ENCODE results near the gene FBXW8. TPM values are rescaled to one million over a fixed set of nuclear protein-coding genes. Genes with fewer than 3 reads are reported as not detected.

FBXW8 gene
- total RNA-seq, 3 donors from 2014 or later (not counting 1 experiment from before 2014, with no cell fraction given) = 11.5 to 16.0 (median 13.5) TPM

DNA sequence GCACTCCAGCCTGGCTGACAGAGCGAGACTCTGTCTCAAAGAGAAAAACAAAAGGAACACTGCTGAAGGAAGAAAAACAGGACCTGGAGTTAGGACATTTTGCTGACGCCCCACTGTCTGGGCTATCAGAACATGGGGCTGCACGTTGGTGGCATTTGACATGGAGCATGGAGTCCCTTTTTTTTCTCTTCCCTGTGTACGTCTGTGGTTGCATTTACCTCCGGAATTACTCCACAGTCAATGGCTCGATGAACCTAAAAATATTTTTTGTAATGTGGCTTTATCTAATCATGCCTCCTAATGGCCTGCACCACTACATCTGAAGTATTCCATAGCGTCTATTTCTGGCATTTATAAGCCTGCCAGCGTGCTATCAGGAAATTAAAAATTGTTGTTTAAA lies 157.7 kb downstream of the FBXW8 start:
- DNase-seq (no peak), ATAC-seq (no peak)
- Histone ChIP-seq H3K9me3 (ENCODE audit: control insufficient read depth, insufficient read depth, low read length) (no peaks in the 10 kb centered on the region), H3K27me3 (ENCODE audit: control insufficient read depth, insufficient read depth, low read length) (no peaks in the 10 kb centered on the region), H3K4me3 (ENCODE audit: low read length) (no peak overlapping the region), H3K4me1 (ENCODE audit: control insufficient read depth, insufficient read depth, low read length) (peaks cover 82% of the 10 kb centered on the region), H3K27ac (ENCODE audit: low read length) (no peak overlapping the region), H3K36me3 (ENCODE audit: control insufficient read depth, insufficient read depth, low read length) (no peaks in the 10 kb centered on the region)
- no peak overlapping the region for H3K4me3 Mint-ChIP-seq
- no peaks in the 10 kb centered on the region for H3K27me3 Mint-ChIP-seq (ENCODE audit: low read depth in 2 of 2)
- peaks cover 55 to 72% of the 10 kb centered on the region in 2 donors for H3K4me1 Mint-ChIP-seq
- WGBS (ENCODE audit: insufficient coverage) = 92% methylated on average over 8 of the region's 8 CpGs
- no peak overlapping the region for H3K27ac Mint-ChIP-seq
- intact Hi-C loops (cut with micrococcal nuclease) = no loop called here
- no peaks in the 10 kb centered on the region for H3K36me3 Mint-ChIP-seq
- H3K9me3 Mint-ChIP-seq = no peaks in the 10 kb centered on the region
- TF ChIP-seq, protein P1, sequence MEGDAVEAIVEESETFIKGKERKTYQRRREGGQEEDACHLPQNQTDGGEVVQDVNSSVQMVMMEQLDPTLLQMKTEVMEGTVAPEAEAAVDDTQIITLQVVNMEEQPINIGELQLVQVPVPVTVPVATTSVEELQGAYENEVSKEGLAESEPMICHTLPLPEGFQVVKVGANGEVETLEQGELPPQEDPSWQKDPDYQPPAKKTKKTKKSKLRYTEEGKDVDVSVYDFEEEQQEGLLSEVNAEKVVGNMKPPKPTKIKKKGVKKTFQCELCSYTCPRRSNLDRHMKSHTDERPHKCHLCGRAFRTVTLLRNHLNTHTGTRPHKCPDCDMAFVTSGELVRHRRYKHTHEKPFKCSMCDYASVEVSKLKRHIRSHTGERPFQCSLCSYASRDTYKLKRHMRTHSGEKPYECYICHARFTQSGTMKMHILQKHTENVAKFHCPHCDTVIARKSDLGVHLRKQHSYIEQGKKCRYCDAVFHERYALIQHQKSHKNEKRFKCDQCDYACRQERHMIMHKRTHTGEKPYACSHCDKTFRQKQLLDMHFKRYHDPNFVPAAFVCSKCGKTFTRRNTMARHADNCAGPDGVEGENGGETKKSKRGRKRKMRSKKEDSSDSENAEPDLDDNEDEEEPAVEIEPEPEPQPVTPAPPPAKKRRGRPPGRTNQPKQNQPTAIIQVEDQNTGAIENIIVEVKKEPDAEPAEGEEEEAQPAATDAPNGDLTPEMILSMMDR (IDR thresholded peaks at IDR 0.05) = no peak

DNA sequence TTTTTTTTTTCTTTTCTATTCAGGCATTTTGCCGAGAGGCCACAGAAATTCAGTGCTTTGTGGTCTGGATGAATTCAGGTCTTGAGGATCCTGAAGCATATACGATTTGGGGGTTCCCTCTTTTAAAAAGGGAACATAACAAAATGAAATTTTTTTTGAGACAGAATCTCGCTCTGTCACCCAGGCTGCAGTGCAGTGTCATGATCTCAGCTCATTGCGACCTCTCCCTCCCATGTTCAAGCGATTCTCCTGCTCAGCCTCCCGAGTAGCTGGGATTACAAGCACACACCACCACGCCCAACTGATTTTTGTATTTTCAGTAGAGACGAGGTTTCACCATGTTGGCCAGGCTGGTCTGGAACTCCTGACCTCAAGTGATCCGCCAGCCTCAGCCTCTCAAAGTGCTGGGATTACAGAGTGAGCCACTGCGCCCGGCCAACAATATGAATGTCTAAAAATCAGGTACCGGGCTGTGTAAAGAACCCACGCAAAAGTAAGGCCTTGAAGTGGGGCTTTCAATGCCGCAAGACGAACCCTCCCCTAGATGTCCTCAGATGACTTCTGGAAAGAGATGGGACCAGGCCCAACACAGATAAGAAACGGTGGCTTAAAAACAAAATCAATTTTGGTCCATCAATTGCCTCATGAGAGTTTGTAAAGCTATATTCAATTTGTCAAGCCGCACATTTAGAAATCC lies 158.5 kb downstream of the FBXW8 start:
- Histone ChIP-seq H3K27ac (ENCODE audit: low read length) (no peak overlapping the region), H3K27me3 (ENCODE audit: control insufficient read depth, insufficient read depth, low read length) (no peaks in the 10 kb centered on the region), H3K4me3 (ENCODE audit: low read length) (no peak overlapping the region), H3K4me1 (ENCODE audit: control insufficient read depth, insufficient read depth, low read length) (peaks cover 74% of the 10 kb centered on the region), H3K9me3 (ENCODE audit: control insufficient read depth, insufficient read depth, low read length) (no peaks in the 10 kb centered on the region), H3K36me3 (ENCODE audit: control insufficient read depth, insufficient read depth, low read length) (no peaks in the 10 kb centered on the region)
- Mint-ChIP-seq H3K27me3 (ENCODE audit: low read depth in 2 of 2) (no peaks in the 10 kb centered on the region), H3K4me1 (peaks cover 47 to 64% of the 10 kb centered on the region in 2 donors), H3K36me3 (no peaks in the 10 kb centered on the region), H3K4me3 (no peak overlapping the region), H3K9me3 (no peaks in the 10 kb centered on the region), H3K27ac (peak overlapping the region in 1 of 2 donors; percentile 42)
- no peak for ATAC-seq
- intact Hi-C loops (cut with micrococcal nuclease) = no loop called here
- whole genome bisulfite sequencing (ENCODE audit: insufficient coverage) = 86% methylated on average over 17 of the region's 17 CpGs
- DNase-seq = no peak
- TF ChIP-seq, protein P1 (IDR thresholded peaks at IDR 0.05) = no peak

DNA sequence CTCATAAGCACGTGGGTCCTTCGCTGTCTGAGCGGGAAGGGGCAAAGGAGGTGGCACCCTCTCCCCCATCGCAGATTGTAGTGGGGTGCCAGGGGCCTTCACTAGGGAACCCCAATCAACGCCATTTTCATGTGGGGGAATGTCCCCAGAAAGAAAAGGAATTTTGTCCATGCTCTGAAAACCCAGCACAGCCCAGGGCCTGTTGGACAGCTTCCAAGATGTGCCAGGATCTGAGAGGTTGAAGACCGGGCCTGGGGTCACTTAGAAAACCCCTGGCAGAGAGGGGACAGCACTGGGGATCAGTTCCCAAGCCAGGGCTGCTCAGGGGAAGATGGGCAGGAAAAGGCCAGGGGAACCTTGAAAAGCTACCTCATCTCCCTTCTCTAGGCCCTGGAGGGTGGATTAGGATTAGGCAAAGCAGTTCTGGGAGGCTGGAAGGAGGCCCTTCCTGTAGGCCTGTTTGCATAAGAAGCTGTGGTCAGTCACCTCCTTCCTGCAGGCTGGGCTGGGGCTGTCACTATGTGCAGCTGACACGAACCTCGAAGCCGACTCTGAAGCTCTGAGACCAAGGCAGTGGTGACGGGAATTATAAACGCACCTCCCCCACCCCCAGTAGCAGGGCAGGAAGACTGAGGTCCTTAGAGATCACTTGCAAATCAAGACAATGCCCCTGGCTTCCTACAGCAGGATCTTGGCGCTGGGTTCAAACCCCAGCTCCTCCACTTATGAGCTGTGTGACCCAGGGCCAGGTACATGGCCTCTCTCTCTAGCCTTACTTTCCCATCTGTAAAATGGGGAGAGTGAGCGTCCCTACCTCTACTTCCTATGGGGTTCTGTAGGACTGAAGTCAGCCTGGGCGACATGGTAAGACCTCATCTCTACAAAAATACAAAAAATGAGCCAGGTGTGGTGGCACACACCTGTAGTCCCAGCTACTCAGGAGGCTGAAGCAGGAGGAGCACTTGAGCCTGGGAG lies 159.5 kb downstream of the FBXW8 start:
- Mint-ChIP-seq H3K27me3 (ENCODE audit: low read depth in 2 of 2) (no peaks in the 10 kb centered on the region), H3K36me3 (no peaks in the 10 kb centered on the region), H3K27ac (peak overlapping the region in 1 of 2 donors; percentile 42), H3K4me3 (peak overlapping the region; percentile 55), H3K4me1 (peaks cover 37 to 55% of the 10 kb centered on the region in 2 donors), H3K9me3 (no peaks in the 10 kb centered on the region)
- H3K27me3 ChIP-seq (ENCODE audit: control insufficient read depth, insufficient read depth, low read length) = no peaks in the 10 kb centered on the region
- peak; percentile 36 to 78 (median 64) for ATAC-seq
- 61% methylated on average over 14 of the region's 14 CpGs for WGBS (ENCODE audit: insufficient coverage)
- peaks cover 65% of the 10 kb centered on the region for H3K4me1 ChIP-seq (ENCODE audit: control insufficient read depth, insufficient read depth, low read length)
- intact Hi-C loops (cut with micrococcal nuclease) = no loop called here
- H3K4me3 ChIP-seq (ENCODE audit: low read length) = no peak overlapping the region
- H3K9me3 ChIP-seq (ENCODE audit: control insufficient read depth, insufficient read depth, low read length) = no peaks in the 10 kb centered on the region
- TF ChIP-seq, protein P1 (IDR thresholded peaks at IDR 0.05) = no peak
- DNase-seq = no peak
- H3K27ac ChIP-seq (ENCODE audit: low read length) = no peak overlapping the region
- no peaks in the 10 kb centered on the region for H3K36me3 ChIP-seq (ENCODE audit: control insufficient read depth, insufficient read depth, low read length)
